PFSK-1 (cell line): ENCODE measurements around the gene IFI16. TPM values are rescaled to one million over a fixed set of nuclear protein-coding genes. Genes with fewer than 3 reads are reported as not detected.

Source experiments
- FOXP2 ChIP-seq: optimal IDR thresholded peaks from 2 replicates; pipeline ENCODE3; 2011; ENCODE audit warnings: borderline replicate concordance, control low read depth, inconsistent platforms; ENCODE audit not compliant: insufficient read depth; ENCODE audit errors: extremely low read length, extremely low read depth
- POLR2AphosphoS5 ChIP-seq: IDR thresholded peaks from 2 replicates; pipeline ENCODE4 v1.6.1; 2012; ENCODE audit warnings: low read depth, mild to moderate bottlenecking, control low read depth, low read length, moderate library complexity
- REST ChIP-seq, 2 experiments: IDR thresholded peaks; 2 replicates each; pipeline versions ENCODE4 v1.6.1 to v1.8.0; 2011 to 2012; ENCODE audit warnings: low read depth in 2 of 2, low read length in 2 of 2, control low read depth in 1 of 2, inconsistent platforms in 1 of 2, mild to moderate bottlenecking in 1 of 2, moderate library complexity in 1 of 2; ENCODE audit not compliant: insufficient read depth in 1 of 2
- SIN3A ChIP-seq: IDR thresholded peaks from 2 replicates; pipeline ENCODE4 v1.6.1; 2012; ENCODE audit warnings: mild to moderate bottlenecking, low read length, moderate library complexity, borderline replicate concordance; ENCODE audit not compliant: insufficient read depth
- TAF1 ChIP-seq: IDR thresholded peaks from 2 replicates; pipeline ENCODE4 v1.6.1; 2012; ENCODE audit warnings: low read length, control low read depth, borderline replicate concordance; ENCODE audit not compliant: insufficient read depth
- polyA plus RNA-seq: library from polyadenylated mRNA; unstranded; fragments of >200 nt; gene quantifications from one replicate; pipeline ENCODE4 v1.2.1, GENCODE V29; 2012; ENCODE audit warnings: low read depth, missing spikeins; ENCODE audit not compliant: insufficient read length

The IFI16 gene
- 88.1 TPM for polyA plus RNA-seq

DNA sequence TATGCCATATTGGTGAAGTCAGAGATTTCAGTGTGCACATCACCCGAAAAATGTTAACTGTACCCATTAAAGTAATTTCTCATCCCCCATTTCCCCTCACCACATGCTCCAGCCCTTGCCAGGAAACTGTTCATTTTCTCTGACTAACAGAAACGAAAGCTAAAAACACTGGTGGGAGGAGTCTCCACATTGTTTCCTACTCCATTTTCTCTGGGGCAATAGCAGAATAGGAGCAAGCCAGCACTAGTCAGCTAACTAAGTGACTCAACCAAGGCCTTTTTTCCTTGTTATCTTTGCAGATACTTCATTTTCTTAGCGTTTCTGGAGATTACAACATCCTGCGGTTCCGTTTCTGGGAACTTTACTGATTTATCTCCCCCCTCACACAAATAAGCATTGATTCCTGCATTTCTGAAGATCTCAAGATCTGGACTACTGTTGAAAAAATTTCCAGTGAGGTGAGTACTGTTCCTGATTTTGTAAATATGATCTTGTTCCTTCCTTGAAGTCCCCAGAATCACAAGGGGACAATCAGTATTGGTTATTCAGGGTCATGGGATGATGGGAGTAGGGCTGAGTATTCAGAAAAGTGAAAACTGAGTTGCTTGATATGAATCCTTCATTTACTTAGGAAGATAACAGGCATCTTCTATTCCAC lies at the start of gene IFI16:
Gene IFI16 (plus strand): TSS at position 204 of the 658 bp plus-strand sequence. CDS start 4,774 bp downstream, outside the sequence.
- TF ChIP-seq POLR2AphosphoS5, result peak; percentile 64
- peak; percentile 75; the same call in 1 of the 2 replicates for TF ChIP-seq TAF1
- no peak for TF ChIP-seq FOXP2
- TF ChIP-seq SIN3A, result peak; percentile 67; the same call in 1 of the 2 replicates
- TF ChIP-seq REST (IDR thresholded peaks at IDR 0.05; ENCODE audit: insufficient read depth in 1 of 2, low read depth in 2 of 2, low read length in 2 of 2), result peak in 1 of 2 experiments; percentile 54; a peak in 1 of 4 replicates

DNA sequence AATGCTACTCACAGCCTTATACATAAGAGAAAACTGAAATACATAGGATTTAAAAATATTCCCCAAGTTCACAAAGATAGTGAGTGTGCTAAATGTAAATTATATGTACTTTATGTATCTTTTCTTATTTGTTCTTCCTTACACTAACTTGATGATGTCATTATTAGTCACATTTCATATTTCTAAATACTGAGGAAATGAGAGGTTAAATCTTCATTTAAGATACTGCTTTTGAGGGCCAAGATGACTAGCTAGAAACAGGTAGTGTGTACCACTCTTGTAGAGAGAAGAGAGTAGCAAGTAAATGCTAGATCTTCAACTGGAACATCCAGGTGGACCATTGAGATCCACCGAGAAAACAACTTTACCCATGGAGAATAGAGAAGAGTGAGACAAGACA lies 48.5 kb upstream of the IFI16 start:
- TF ChIP-seq TAF1 (no peak), POLR2AphosphoS5 (no peak), REST (IDR thresholded peaks at IDR 0.05; ENCODE audit: insufficient read depth in 1 of 2, low read depth in 2 of 2, low read length in 2 of 2) (no peak), SIN3A (no peak), FOXP2 (no peak)

GRCh38 chr1:158962983-158963382 lies 46.7 kb upstream of the IFI16 start:
- TF ChIP-seq FOXP2 (no peak), TAF1 (no peak), SIN3A (no peak), POLR2AphosphoS5 (no peak), REST (IDR thresholded peaks at IDR 0.05; ENCODE audit: insufficient read depth in 1 of 2, low read depth in 2 of 2, low read length in 2 of 2) (no peak)

DNA sequence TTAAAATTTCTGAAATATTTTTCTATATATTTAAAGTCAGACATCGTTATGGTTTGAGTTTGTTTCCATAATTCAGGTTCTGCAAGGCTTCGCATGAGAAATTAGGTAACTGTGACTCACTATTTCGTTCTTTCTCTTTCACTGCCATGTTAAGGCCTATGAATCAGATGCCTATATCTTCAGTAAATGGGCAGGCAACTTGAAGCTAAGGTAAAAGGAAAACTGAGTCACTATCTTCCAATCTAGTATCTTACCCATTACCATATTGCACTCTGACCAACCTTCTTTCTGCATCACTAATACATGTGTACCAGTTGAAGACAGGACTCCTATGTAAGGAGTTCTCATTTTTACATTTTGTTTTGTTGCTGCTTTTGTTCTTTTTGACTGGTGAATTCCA lies 40.5 kb upstream of the IFI16 start:
- TF ChIP-seq SIN3A (no peak), FOXP2 (no peak), REST (IDR thresholded peaks at IDR 0.05; ENCODE audit: insufficient read depth in 1 of 2, low read depth in 2 of 2, low read length in 2 of 2) (no peak), POLR2AphosphoS5 (no peak), TAF1 (no peak)

DNA sequence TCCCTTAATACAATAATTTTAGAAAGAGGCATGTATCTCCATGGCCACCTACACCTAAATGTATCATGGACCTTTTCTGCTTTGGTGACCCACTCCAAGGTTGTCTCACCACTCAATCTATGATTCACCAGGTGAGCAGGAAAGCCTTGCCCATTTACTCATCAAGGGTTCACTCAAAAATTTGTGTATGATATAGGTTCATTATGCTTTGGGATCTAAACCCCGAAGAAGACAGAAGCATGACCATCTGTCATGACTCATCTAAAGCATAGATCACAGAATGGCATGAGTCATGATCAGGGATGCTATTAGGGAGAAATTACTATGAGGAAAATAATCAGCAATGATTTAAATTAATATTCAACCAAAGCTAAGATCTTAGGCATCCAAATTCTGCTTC lies 39.9 kb upstream of the IFI16 start:
- TF ChIP-seq POLR2AphosphoS5 (no peak), FOXP2 (no peak), REST (IDR thresholded peaks at IDR 0.05; ENCODE audit: insufficient read depth in 1 of 2, low read depth in 2 of 2, low read length in 2 of 2) (no peak), TAF1 (no peak), SIN3A (no peak)
